Lower lobe of right lung (tissue), 2 donors: Measurements from ENCODE around the gene GRIA4. TPM values are rescaled to one million over a fixed set of nuclear protein-coding genes. Genes with fewer than 3 reads are reported as not detected.

ENCODE experiments used
- ATAC-seq, 2 donors: fragments of 200-7000 bp; cut with Tn5 transposase; one replicate each; pipeline ENCODE4 v1.9.1; 2020 to 2022; ENCODE audit warnings: mild to moderate bottlenecking in 2 of 2, moderate library complexity in 2 of 2
- DNase-seq: peaks from one replicate; pipeline ENCODE4 v3.0.0-alpha.2; 2020
- H3K27ac ChIP-seq: fragments of 200-600 bp; one replicate; pipeline ENCODE4 v1.8.0; 2022
- H3K27me3 ChIP-seq: fragments of 200-600 bp; one replicate; pipeline ENCODE4 v1.8.0; 2022; ENCODE audit warnings: low read depth
- H3K36me3 ChIP-seq: fragments of 200-600 bp; one replicate; pipeline ENCODE4 v1.8.0; 2022; ENCODE audit warnings: mild to moderate bottlenecking
- H3K4me1 ChIP-seq: fragments of 200-600 bp; one replicate; pipeline ENCODE4 v1.8.0; 2022
- H3K4me3 ChIP-seq: fragments of 200-600 bp; one replicate; pipeline ENCODE4 v1.8.0; 2022; ENCODE audit warnings: mild to moderate bottlenecking
- H3K9me3 ChIP-seq: fragments of 200-600 bp; one replicate; pipeline ENCODE4 v1.8.0; 2022
- CTCF ChIP-seq: fragments of 200-600 bp; IDR thresholded peaks from one replicate; pipeline ENCODE4 v1.8.0; 2022; ENCODE audit warnings: antibody characterized with exemption, mild to moderate bottlenecking
- intact Hi-C: fragments of 100-400 bp; cut with DNase I; formaldehyde crosslinking; loops from one replicate; pipeline ENCODE4 v1.11.0; 2022
- total RNA-seq: library from RNA; stranded (reverse); fragmentation: NEBNext Ultra II Directional; extraction: Animal tissue kit (Norgen Biotek cat#: 25700); gene quantifications from one replicate; pipeline ENCODE4 v1.2.1, GENCODE V29; 2021
- donor health status: DM: no; HTN: yes; CAD: no; lungs with severe emphysema.

The GRIA4 gene
- total RNA-seq, 1 donor from 2014 or later = not detected

DNA sequence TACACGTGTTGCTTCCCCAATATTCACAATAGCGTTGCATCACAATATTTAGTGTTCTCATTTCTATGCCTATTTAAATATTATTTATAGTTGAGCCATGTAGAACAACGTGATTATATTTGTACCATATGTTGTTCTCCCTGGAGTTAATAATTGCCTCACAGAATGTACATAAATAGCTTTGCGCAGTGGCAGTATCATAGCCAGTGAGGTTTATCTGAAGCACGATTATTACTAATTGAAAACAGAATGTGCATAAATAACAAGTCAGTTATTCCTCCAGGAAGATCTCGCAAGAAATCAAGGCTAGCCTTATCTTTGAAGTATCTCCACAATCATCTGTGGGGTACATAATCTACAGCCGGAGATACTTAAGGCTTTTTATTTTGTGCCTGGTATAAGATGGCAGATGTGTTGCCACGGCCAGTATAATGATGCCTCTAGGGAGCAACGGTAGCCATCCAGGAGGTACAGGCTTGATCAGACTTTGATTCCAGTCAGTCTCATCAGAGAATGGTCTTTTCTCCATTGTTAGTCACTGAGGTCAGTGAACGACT, 214.7 kb downstream of the GRIA4 start:
- no peak overlapping the region for H3K4me3 ChIP-seq
- H3K27ac ChIP-seq = no peak overlapping the region
- H3K36me3 ChIP-seq = no peaks in the 10 kb centered on the region
- intact Hi-C loops = no loop called here
- DNase-seq (no peak), ATAC-seq (no peak)
- TF ChIP-seq CTCF = no peak
- no peaks in the 10 kb centered on the region for H3K9me3 ChIP-seq
- H3K4me1 ChIP-seq = no peaks in the 10 kb centered on the region
- H3K27me3 ChIP-seq = no peaks in the 10 kb centered on the region

GRCh38 chr11:105825141-105825540, 215.3 kb downstream of the GRIA4 start:
- no peak for DNase-seq
- no peak for TF ChIP-seq CTCF

DNA sequence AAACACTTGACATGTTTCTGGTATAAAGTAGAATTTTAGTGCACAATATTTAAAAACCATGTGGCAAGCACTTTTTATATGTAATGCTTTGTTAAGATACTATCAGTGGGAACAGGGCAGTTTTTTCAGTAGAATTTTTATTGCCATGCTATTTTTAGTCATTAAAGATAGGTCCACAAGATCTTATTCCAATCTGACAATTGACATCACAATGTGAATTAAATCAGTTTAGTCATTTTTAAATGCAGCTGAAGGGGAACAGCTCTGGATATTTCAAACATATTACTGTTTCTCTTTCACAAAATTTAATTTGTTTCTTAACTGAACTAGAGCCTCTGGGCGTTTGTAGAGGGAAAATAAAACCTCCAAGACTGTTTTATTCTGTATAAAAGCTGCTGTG, 218.0 kb downstream of the GRIA4 start:
- no peak overlapping the region for H3K27ac ChIP-seq
- ATAC-seq = no peak
- H3K36me3 ChIP-seq = no peaks in the 10 kb centered on the region
- no peak overlapping the region for H3K4me3 ChIP-seq
- no peak for TF ChIP-seq CTCF
- H3K4me1 ChIP-seq = no peaks in the 10 kb centered on the region
- no peaks in the 10 kb centered on the region for H3K9me3 ChIP-seq
- DNase-seq = no peak
- intact Hi-C loops = no loop called here
- H3K27me3 ChIP-seq = no peaks in the 10 kb centered on the region

More at GRCh38 chr11:105825141-105825540, 215.3 kb downstream of the GRIA4 start:
- no peaks in the 10 kb centered on the region for H3K27me3 ChIP-seq
- ATAC-seq = no peak
- no peak overlapping the region for H3K27ac ChIP-seq
- H3K4me3 ChIP-seq = no peak overlapping the region
- intact Hi-C loops = no loop called here
- H3K36me3 ChIP-seq = no peaks in the 10 kb centered on the region
- H3K4me1 ChIP-seq = no peaks in the 10 kb centered on the region
- H3K9me3 ChIP-seq = no peaks in the 10 kb centered on the region

GRCh38 chr11:105829084-105829483, 219.2 kb downstream of the GRIA4 start:
- Histone ChIP-seq H3K4me3 (no peak overlapping the region), H3K27me3 (no peaks in the 10 kb centered on the region), H3K27ac (no peak overlapping the region), H3K36me3 (no peaks in the 10 kb centered on the region), H3K9me3 (no peaks in the 10 kb centered on the region), H3K4me1 (no peaks in the 10 kb centered on the region)
- TF ChIP-seq CTCF = no peak
- ATAC-seq = no peak
- no peak for DNase-seq
- intact Hi-C loops = no loop called here

- H3K4me3 ChIP-seq = no peak overlapping the region
- H3K36me3 ChIP-seq = no peaks in the 10 kb centered on the region
- ATAC-seq = no peak
- no peaks in the 10 kb centered on the region for H3K27me3 ChIP-seq
- TF ChIP-seq CTCF = no peak
- no peak overlapping the region for H3K27ac ChIP-seq
- DNase-seq = no peak
- intact Hi-C loops = no loop called here
- H3K4me1 ChIP-seq = no peaks in the 10 kb centered on the region
- H3K9me3 ChIP-seq = no peaks in the 10 kb centered on the region
These were observed 224.6 kb downstream of the GRIA4 start for GRCh38 chr11:105834461-105834860.
